Measurements from ENCODE around the gene USP19. TPM values are rescaled to one million over a fixed set of nuclear protein-coding genes. Genes with fewer than 3 reads are reported as not detected.

The USP19 gene
- polyA plus RNA-seq, 1 donor from 2014 or later: 58.5 TPM

DNA sequence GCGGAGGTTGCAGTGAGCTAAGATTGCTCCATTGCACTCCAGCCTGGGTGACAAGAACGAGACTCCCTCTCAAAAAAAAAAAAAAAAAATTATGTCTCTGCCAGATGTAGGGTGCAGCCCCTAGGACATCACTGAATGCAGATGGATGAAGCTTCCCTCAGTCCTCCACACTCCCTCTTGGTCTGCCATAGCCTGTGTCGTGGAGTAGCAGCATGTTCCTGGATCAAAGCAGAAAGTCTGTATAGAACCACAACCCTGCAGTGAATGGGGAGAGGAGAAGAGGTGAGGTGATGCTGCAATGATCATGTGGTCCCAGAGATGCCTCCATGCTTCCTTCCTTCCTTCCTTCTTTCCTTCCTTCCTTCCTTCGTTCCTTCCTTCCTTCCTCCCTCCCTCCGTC, 27.5 kb upstream of the USP19 start:
- H3K9me2 ChIP-seq (ENCODE audit: insufficient read depth, low read length): no peaks in the 10 kb centered on the region
- H3K27ac ChIP-seq (ENCODE audit: low read length): no peak overlapping the region
- H2AFZ ChIP-seq (ENCODE audit: low read depth, low read length): no peak overlapping the region
- H3K27me3 ChIP-seq (ENCODE audit: insufficient read depth, low read depth, low read length): no peaks in the 10 kb centered on the region
- H3F3A ChIP-seq (ENCODE audit: insufficient read depth, low read length, poor library complexity, severe bottlenecking): no peaks in the 10 kb centered on the region
- TF ChIP-seq EZH2 (IDR thresholded peaks at IDR 0.05; ENCODE audit: borderline replicate concordance, insufficient read depth, low read length, poor library complexity, severe bottlenecking) (no peak), EP300 (conservative IDR thresholded peaks at IDR 0.05; ENCODE audit: poor library complexity, severe bottlenecking) (no peak)
- no peaks in the 10 kb centered on the region for H4K20me1 ChIP-seq (ENCODE audit: insufficient read depth)
- no peak overlapping the region for H3K4me2 ChIP-seq (ENCODE audit: low read length)
- H3K36me3 ChIP-seq (ENCODE audit: insufficient read depth, low read length): no peaks in the 10 kb centered on the region
- H3K79me2 ChIP-seq (replicated peaks; ENCODE audit: insufficient read depth, low read length): no peaks in the 10 kb centered on the region
- H3K4me3 ChIP-seq (ENCODE audit: low read length): no peak overlapping the region
- no peaks in the 10 kb centered on the region for H3K9me3 ChIP-seq (ENCODE audit: low read length)
- H3K9ac ChIP-seq (ENCODE audit: low read length): no peak overlapping the region

DNA sequence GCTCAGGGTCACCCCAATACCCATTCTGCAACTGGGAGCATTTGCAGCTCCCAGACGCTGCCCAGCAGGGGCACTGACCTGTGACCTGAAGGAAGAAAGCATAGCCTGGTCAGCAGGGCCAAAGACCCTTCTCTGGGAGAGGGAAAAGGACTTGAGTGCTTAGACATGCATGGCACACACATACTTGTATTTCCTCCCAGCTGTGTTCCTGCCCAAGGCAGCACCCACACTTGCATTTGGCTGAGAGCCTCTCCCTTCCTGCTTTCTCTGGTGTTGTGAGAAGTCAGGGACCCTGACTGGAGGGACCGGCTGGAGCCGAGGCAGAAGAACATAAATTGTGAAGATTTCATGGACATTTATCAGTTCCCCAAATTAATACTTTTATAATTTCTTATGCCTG, 19.5 kb upstream of the USP19 start:
- Histone ChIP-seq H3K79me2 (replicated peaks; ENCODE audit: insufficient read depth, low read length) (no peaks in the 10 kb centered on the region), H2AFZ (ENCODE audit: low read depth, low read length) (no peak overlapping the region), H3K4me3 (ENCODE audit: low read length) (no peak overlapping the region), H4K20me1 (ENCODE audit: insufficient read depth) (no peaks in the 10 kb centered on the region), H3K27ac (ENCODE audit: low read length) (no peak overlapping the region), H3K9ac (ENCODE audit: low read length) (no peak overlapping the region), H3K9me3 (ENCODE audit: low read length) (no peaks in the 10 kb centered on the region), H3K9me2 (ENCODE audit: insufficient read depth, low read length) (no peaks in the 10 kb centered on the region), H3F3A (ENCODE audit: insufficient read depth, low read length, poor library complexity, severe bottlenecking) (no peaks in the 10 kb centered on the region), H3K27me3 (ENCODE audit: insufficient read depth, low read depth, low read length) (no peaks in the 10 kb centered on the region), H3K36me3 (ENCODE audit: insufficient read depth, low read length) (no peaks in the 10 kb centered on the region), H3K4me2 (ENCODE audit: low read length) (no peak overlapping the region)
- TF ChIP-seq MXI1 (conservative IDR thresholded peaks at IDR 0.05; ENCODE audit: poor library complexity, severe bottlenecking) (no peak), EP300 (conservative IDR thresholded peaks at IDR 0.05; ENCODE audit: poor library complexity, severe bottlenecking) (no peak), EZH2 (IDR thresholded peaks at IDR 0.05; ENCODE audit: borderline replicate concordance, insufficient read depth, low read length, poor library complexity, severe bottlenecking) (no peak), RAD21 (conservative IDR thresholded peaks at IDR 0.05) (no peak), POLR2AphosphoS5 (IDR thresholded peaks at IDR 0.05) (no peak), TAF1 (IDR thresholded peaks at IDR 0.05; ENCODE audit: low read depth) (no peak), SMC3 (conservative IDR thresholded peaks at IDR 0.05; ENCODE audit: poor library complexity) (no peak)
- TF ChIP-seq, protein P1, sequence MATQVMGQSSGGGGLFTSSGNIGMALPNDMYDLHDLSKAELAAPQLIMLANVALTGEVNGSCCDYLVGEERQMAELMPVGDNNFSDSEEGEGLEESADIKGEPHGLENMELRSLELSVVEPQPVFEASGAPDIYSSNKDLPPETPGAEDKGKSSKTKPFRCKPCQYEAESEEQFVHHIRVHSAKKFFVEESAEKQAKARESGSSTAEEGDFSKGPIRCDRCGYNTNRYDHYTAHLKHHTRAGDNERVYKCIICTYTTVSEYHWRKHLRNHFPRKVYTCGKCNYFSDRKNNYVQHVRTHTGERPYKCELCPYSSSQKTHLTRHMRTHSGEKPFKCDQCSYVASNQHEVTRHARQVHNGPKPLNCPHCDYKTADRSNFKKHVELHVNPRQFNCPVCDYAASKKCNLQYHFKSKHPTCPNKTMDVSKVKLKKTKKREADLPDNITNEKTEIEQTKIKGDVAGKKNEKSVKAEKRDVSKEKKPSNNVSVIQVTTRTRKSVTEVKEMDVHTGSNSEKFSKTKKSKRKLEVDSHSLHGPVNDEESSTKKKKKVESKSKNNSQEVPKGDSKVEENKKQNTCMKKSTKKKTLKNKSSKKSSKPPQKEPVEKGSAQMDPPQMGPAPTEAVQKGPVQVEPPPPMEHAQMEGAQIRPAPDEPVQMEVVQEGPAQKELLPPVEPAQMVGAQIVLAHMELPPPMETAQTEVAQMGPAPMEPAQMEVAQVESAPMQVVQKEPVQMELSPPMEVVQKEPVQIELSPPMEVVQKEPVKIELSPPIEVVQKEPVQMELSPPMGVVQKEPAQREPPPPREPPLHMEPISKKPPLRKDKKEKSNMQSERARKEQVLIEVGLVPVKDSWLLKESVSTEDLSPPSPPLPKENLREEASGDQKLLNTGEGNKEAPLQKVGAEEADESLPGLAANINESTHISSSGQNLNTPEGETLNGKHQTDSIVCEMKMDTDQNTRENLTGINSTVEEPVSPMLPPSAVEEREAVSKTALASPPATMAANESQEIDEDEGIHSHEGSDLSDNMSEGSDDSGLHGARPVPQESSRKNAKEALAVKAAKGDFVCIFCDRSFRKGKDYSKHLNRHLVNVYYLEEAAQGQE (IDR thresholded peaks at IDR 0.05; ENCODE audit: borderline replicate concordance): no peak
- TF ChIP-seq, protein P2, sequence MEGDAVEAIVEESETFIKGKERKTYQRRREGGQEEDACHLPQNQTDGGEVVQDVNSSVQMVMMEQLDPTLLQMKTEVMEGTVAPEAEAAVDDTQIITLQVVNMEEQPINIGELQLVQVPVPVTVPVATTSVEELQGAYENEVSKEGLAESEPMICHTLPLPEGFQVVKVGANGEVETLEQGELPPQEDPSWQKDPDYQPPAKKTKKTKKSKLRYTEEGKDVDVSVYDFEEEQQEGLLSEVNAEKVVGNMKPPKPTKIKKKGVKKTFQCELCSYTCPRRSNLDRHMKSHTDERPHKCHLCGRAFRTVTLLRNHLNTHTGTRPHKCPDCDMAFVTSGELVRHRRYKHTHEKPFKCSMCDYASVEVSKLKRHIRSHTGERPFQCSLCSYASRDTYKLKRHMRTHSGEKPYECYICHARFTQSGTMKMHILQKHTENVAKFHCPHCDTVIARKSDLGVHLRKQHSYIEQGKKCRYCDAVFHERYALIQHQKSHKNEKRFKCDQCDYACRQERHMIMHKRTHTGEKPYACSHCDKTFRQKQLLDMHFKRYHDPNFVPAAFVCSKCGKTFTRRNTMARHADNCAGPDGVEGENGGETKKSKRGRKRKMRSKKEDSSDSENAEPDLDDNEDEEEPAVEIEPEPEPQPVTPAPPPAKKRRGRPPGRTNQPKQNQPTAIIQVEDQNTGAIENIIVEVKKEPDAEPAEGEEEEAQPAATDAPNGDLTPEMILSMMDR (IDR thresholded peaks at IDR 0.05; ENCODE audit: poor library complexity, severe bottlenecking): no peak

DNA sequence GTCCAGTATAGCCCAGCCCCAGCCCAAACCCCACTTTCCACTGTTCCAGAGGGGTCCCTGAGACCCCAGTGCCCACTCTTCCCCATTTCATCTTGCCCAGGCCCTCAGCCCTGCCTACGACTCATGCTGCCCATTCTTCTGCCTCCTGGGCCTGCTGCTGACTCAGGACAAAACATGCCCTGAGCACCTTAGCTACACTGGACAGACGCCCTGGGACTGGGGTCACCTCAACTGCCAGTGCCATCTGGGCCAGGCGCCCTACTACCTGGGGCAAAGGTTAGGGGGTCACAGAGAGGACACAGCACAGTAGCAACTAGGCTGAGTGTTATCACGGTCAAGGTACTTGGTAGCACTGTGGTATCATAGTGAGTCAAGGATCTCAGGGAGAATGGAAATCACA, 14.9 kb upstream of the USP19 start:
- H3K9me3 ChIP-seq (ENCODE audit: low read length): no peaks in the 10 kb centered on the region
- H3K4me3 ChIP-seq (ENCODE audit: low read length): no peak overlapping the region
- no peak overlapping the region for H3K27ac ChIP-seq (ENCODE audit: low read length)
- no peaks in the 10 kb centered on the region for H3K79me2 ChIP-seq (replicated peaks; ENCODE audit: insufficient read depth, low read length)
- TF ChIP-seq POLR2AphosphoS5 (IDR thresholded peaks at IDR 0.05) (no peak), RAD21 (conservative IDR thresholded peaks at IDR 0.05) (no peak), MXI1 (conservative IDR thresholded peaks at IDR 0.05; ENCODE audit: poor library complexity, severe bottlenecking) (no peak), SMC3 (conservative IDR thresholded peaks at IDR 0.05; ENCODE audit: poor library complexity) (no peak), EP300 (conservative IDR thresholded peaks at IDR 0.05; ENCODE audit: poor library complexity, severe bottlenecking) (no peak), EZH2 (IDR thresholded peaks at IDR 0.05; ENCODE audit: borderline replicate concordance, insufficient read depth, low read length, poor library complexity, severe bottlenecking) (no peak), TAF1 (IDR thresholded peaks at IDR 0.05; ENCODE audit: low read depth) (no peak)
- TF ChIP-seq, protein P1 (IDR thresholded peaks at IDR 0.05; ENCODE audit: borderline replicate concordance): no peak
- TF ChIP-seq, protein P2 (IDR thresholded peaks at IDR 0.05; ENCODE audit: poor library complexity, severe bottlenecking): no peak
- H3K4me2 ChIP-seq (ENCODE audit: low read length): no peak overlapping the region
- H3K27me3 ChIP-seq (ENCODE audit: insufficient read depth, low read depth, low read length): no peaks in the 10 kb centered on the region
- H2AFZ ChIP-seq (ENCODE audit: low read depth, low read length): no peak overlapping the region
- H3K36me3 ChIP-seq (ENCODE audit: insufficient read depth, low read length): no peaks in the 10 kb centered on the region
- H3K9ac ChIP-seq (ENCODE audit: low read length): no peak overlapping the region
- H3F3A ChIP-seq (ENCODE audit: insufficient read depth, low read length, poor library complexity, severe bottlenecking): no peaks in the 10 kb centered on the region
- no peaks in the 10 kb centered on the region for H3K9me2 ChIP-seq (ENCODE audit: insufficient read depth, low read length)
- H4K20me1 ChIP-seq (ENCODE audit: insufficient read depth): no peaks in the 10 kb centered on the region

Data from neural cell (in vitro differentiated cells).